GM18858 (cell line): Measurements from ENCODE around the gene DIP2C.
"Not testable (repeated sequence)": the region's sequence is repeated elsewhere in the genome, so short reads cannot be mapped to it uniquely, and the experiment has no call there.

Experiments used
- ATAC-seq: cut with Tn5 transposase; IDR thresholded peaks from one replicate; pipeline ENCODE4 v1.9.1; 2021; ENCODE audit not compliant: unreplicated experiment

The DIP2C gene

DNA sequence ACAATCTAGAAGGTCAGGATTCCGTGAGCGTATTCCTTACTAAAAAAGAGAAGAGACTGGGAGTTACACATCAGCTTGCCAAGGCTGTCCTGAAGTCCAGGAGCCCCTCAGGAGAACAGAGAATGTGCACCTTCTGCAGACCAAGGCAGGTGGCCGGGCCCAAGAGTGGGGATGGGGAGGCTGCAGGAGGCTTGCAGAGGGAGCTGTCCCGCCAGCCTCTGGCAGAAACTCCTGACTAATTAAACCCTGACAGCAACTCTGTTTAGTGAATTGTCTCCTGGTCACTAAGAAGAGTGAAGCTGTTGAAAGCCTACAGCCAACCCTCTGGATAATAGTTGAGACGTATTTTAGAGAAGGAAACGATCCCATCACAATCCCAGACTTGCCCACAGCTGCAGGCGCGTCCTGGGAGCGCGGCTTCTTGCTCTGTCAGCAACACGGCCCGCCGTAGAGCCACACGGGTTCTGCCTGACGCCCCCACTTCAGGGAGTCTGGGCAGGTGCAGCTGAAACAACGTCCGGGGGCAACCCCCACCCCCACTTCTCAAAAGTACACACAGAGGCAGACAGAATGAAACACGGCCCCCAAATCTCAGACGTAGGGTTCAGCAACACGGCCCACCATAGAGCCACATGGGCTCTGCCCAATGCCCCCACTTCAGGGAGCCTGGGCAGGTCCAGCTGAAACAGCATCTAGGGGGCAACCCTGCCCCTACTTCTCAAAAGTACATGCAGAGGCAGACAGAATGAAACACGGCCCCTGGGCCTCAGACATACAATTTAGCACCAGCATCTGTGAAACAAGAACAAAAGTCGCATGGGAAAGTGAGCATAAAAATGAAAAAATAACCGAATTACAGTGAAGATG lies 45.2 kb downstream of the DIP2C start:
- ATAC-seq = no peak

DNA sequence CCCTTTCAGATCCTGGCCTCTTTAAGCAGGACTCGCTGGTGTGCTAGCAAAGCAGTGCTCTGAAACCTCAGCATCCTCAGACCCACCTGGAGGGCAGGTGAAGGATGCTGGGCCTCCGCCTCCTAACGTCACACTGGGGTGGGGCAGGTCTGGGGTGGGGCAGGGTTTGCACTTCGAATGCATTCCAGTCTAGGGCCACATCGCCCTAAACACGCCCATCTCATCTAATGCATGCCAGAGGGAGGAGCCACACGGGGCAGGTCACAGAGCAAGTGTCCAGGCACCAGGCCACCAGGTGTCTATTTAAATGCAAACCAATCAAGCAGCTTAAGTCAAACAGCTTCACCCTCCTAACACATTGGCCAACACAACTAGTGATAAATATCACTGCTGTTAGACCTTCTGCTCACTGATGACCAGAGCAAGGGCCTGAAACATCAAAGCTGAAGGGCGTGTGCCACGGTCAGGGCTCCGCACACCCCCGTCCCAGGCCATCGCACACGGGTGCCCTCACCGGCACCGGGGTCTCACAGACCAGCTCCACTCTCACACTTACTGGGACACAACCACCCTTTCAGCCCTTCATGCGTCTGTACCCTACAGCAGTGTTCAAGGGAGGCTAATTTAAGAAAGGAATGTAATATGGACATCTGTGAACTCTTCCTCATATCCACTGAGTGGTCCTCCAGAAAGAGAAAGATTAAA lies 47.1 kb downstream of the DIP2C start:
- no peak for ATAC-seq

DNA sequence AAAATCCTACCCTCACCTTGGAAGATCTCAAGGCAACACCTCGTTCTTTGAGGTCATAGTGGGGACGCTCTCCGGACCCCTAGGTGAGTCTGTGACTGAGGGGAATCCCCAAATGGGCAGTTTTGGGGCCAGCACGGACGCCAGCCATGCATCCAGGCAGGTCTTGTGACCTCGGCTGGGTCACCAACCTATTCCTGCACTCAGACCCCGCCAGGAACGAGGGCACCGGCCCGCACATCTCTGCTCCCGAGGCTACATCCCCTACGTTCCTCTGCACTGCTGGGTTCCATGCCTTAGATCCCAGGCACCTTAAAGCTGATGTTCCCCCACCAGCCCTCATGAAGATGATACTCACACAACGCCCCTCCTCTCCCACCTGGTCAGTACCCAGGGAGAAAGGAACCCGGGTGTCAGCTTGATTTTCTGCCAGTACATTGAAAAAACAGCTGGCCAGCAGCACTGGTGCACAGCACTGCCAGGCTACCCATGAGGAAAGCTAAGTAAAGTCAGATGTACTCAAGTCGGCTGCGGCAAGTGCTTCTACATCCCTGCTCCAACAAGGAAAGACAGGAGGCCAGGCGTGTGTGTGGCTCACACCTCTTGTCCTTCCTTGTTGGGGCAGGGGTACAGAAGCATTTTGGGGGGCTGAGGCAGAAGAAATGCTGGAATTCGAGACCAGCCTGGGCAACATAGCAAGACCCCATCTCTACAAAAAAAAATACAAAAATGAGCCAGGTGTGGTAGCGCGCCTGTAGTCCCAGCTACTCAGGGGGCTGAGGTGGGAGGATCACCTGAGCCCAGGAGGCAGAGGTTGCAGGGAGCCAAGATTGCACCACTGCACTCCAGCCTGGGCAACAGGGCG lies 48.1 kb downstream of the DIP2C start:
- ATAC-seq = no peak

DNA sequence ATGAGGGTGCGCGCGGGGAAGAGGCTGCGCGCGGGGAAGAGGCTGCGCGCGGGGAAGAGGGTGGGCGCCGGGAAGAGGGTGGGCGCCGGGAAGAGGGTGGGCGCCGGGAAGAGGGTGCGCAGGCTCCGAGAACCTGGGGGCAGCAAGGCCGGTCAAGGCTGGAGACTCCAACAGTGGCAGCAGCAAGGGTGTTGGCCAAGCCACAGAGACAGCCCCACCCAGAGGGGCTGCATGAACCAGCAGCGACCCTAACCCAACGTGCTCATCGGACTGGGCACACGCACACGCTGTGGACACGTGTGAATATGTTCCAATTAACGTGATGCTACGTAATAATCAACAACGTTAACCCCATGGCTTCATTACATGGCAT lies 48.8 kb downstream of the DIP2C start:
- no peak for ATAC-seq

DNA sequence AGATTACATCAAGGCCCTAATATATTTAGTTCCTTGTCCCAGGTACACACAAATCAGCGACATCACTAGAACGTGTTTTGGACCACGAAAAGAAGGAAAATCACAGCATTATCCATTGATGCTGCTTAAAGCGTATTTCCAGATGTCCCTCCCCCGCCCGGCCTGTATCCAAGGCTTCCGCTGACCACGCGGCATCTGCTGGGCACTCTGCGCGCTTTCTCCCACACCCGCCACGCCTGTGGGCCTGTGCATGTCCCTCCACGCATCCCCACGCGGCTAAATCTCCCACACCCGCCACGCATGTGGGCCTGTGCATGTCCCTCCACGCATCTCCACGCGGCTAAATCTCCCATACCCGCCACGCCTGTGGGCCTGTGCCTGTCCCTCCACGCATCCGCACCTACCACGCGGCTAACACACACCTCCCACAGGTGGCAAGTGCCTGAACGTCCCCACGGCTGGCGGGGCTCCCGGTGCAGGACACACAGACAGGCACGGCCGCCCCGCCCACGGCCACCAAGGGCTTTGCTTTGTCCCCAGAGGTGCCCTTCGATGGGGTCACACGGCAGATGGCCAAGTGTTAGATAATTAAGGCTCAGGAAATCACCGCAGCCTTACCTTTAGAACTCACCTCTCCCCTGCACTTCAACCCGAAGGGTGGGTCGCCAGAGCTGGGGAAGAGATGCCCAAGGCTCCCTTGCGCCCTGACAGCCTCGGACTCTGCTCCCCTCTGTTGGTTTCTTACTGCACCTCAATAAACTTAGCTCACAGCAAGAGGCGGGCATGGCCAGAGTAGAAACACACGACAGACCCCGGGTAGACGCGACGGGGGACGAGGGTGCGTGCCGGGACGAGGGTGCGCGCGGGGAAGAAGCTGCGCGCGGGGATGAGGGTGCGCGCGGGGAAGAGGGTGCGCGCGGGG lies 49.5 kb downstream of the DIP2C start:
- ATAC-seq = no peak

DNA sequence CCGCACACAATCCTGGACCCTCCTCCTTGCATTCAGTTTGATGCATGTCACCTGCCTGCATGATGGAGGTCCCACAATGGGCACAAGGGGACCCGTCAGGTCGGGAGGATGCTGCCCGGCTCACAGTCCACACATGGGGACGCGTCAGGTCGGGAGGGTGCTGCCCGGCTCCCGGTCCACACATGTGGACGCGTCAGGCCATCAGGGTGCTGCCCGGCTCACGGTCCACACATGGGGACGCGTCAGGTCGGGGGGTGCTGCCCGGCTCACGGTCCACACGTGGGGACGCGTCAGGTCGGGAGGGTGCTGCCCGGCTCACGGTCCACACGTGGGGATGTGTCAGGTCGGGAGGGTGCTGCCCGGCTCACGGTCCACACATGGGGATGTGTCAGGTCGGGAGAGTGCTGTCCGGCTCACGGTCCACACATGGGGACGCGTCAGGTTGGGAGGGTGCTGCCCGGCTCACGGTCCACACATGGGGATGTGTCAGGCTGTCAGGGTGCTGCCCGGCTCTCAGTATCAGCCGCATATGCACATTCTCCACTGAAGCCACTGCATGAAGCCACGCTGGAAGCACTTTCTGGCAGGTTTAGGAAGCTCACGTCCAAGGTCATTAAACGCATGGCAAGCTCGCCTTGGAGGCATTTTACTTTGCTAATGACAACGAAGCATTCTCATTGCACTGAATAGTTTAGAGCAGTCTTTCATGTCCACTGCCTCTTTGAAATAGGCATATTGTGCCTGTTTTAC lies 50.3 kb downstream of the DIP2C start:
- no peak for ATAC-seq

DNA sequence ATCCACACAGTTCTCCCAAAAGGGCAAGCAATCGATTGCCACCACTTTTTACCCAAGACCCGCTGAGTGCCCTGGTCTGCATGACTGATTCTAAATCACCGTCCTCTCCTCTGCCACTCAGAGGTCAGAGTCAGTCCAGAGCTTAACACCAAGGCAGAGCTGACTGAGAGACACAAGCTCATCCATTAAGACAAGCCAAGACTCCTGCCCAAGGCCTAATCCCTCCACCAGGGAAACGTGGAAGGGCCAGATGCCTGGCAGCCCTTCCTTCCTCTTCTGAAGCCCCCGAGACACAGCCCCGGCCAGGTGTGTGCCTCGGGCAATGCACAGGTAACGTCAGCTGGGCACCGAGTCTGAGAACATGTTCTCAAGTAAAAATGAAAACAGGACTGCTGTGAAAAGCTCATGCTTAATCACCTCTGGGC lies 51.7 kb downstream of the DIP2C start:
- ATAC-seq = no peak

DNA sequence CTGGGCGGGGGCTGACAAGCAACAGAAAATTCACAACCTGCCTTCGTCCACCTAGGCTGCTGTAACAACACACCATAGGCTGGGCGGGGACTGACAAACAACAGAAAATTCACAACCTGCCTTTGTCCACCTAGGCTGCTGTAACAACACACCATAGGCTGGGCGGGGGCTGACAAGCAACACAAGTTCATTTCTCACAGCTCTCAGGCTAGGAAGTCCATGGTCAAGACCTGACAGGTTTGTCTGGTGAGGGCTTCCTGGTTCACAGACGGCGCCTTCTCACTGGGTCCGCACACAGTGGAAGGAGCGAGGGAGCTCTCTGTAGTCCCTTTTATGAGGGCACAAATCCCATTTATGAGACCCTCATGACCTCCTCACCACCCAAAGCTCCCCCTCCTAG lies 52.2 kb downstream of the DIP2C start:
- no peak for ATAC-seq

DNA sequence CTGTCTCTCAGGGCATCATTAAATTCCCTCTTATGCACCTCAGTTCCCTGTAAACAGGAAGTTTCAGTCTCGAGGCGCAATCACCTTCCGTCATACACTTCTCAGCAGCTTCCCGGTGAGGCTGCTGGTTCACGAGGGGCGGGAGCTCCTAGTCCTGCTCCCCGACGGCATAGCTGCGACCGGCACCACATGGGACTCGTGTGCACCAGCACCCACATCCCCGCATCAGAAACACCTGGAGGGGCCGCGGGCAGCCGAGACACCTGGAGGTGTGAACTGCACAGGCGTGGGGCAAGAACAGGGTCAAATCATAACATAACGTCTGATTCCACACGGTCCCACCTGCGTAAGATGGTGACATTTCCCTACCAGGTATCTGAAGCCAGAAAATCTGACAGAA lies 52.7 kb downstream of the DIP2C start:
- ATAC-seq = no peak

DNA sequence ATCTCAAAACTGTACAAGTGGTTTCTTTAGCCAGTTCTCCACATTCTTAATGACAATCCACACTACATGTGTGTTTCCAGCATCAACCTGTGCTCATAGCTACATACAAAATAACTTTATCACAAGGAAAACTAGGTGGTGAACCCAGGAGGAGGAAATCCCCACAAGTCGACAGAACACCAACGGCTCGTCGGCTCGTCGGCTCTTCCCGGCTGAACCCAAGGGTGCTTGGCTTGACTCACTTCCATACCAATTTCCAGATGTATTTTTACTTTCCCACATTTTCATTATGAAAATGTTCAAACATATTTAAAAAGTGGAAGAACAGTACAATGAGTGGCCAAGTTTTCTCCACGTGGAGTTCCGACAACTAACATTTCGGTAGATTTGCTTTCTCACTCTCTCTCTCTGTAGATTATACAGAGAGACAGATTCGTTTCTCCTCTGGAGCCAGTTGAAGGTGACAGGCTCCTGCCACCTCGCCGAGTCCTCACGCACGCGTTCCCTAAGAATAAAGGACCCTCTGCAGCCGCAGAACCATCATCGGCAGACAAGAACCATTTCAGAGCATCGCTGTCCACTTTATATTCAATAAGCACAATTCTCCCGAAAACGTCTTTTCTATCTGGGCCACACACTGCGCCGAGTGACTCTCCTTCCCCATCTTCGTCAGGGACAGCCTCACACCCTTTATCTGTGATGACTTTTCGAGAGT lies 53.3 kb downstream of the DIP2C start:
- no peak for ATAC-seq

DNA sequence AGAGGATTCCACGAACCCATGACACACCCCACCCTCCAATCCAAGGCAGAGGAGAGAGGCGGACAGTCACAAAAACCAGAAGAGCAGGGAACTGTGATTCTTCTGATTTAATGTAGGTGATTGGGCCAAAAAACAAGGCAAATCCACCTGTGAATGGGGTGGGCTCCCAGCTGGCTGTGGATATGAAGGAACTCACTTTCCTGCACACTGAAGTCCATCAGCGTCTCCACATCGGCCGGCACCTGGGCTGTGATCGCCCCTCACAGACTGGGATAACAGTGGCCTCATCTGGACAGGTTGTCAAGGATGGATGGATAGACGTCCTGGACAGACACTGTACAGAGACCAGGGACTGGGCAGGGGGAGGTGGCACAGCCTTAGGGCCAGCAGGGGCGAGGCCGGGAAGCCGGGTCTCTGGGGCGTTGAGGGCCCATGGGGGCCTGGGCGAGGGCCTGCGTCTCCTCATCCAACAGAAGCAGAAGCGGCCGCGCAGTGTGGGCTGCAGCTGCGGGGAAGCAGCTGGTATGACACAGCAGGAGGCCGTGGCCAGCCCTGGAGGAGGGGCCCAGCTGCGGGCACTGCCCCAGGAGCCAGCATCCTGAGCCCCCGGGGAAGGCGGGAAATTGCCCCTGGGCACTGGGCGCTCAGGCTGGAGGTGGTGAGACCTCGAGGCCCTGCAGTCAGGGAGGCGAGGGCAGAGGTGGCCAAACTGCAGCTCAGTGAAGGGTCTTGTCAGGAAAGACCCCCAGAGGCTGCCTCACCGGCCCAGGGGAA lies 54.2 kb downstream of the DIP2C start:
- ATAC-seq = no peak

DNA sequence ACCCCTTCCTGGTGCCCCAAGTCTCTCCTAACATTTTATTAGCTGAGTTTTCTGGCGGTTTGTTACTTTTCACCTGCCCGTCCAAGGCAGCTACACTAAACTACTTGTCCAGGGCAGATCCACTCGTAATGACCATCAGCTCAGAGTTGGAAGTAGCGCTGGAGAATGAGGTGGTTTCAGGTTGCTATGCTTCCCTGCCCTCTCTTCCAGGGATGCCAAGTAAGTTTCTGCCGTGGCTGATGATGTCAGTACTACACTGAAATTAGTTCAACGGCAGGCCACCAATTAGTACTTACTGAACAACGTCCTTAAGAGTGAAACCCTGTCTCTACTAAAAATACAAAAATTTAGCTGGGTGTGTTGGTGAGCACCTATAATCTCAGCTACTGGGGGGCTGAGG lies 55.2 kb downstream of the DIP2C start:
- no peak for ATAC-seq

DNA sequence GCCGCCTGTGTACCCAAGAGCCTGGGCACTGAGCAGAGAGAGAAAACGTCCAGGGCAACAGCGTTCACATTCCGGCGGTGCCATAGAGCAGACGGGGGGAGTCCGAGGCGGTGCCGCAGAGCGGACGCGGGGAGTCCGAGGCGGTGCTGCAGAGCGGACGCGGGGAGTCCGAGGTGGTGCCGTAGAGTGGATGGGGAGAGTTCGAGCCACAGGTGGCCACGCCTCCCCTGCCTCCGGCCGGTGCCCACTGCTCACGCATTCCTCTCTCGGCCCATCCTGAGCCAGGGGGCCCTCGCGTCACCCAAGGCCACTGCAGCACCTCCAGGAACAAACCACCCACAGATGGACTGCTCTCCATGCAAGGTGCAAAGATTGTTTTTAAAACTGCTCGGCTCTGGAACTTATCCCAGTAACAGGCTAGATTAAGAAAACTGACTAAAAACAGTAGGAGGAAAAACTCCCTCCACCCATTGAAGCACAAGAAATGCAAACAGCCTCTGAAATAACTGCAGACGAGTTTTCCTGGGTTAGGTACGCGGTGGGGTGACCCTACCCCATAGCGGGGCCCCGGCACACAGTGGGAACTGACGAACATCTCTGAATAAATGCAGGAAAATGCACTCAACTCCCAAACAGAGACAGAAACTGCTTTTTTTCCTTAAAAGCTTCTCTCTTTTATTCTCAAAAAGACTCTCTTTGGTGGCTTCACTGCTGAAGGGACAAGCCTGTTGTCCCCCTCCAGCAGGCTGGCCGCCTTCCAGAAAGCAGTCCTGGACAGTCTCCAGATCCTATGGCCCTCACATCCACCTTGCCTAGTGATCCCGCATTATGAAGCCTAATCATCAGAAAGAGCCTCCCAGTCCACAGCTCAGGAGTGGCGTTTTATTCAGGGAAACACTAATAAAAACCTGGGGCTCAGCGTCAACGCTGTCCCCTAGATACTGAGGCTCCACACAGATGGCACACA lies 55.9 kb downstream of the DIP2C start:
- no peak for ATAC-seq

DNA sequence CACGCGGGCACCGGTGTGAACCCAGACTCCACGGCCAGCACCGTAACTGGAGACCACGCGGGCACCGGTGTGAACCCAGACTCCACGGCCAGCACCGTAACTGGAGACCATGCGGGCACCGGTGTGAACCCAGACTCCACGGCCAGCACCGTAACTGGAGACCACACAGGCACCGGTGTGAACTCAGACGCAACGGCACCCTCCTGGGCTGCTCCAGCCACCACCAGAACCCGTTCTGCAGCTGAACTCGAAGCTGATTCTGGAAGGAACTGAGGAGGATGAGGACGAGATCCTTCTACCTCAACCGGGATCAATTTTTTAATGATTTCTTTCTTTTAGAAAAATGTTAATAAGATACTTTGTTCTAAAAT lies 56.7 kb downstream of the DIP2C start:
- ATAC-seq = not testable (repeated sequence)

DNA sequence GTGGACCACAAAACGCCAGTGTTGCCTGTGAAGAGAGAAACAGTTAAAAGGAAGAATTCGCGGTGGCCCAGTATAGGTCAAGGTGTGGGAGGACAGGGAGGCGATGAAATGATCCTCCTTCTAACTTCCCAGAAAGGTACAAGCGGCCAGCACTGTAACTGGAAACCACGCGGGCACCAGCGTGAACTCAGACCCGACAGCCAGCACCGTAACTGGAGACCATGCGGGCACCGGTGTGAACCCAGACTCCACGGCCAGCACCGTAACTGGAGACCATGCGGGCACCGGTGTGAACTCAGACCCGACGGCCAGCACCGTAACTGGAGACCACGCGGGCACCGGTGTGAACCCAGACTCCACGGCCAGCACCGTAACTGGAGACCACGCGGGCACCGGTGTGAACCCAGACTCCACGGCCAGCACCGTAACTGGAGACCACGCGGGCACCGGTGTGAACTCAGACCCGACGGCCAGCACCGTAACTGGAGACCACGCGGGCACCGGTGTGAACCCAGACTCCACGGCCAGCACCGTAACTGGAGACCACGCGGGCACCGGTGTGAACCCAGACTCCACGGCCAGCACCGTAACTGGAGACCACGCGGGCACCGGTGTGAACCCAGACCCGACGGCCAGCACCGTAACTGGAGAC lies 57.2 kb downstream of the DIP2C start:
- not testable (repeated sequence) for ATAC-seq

DNA sequence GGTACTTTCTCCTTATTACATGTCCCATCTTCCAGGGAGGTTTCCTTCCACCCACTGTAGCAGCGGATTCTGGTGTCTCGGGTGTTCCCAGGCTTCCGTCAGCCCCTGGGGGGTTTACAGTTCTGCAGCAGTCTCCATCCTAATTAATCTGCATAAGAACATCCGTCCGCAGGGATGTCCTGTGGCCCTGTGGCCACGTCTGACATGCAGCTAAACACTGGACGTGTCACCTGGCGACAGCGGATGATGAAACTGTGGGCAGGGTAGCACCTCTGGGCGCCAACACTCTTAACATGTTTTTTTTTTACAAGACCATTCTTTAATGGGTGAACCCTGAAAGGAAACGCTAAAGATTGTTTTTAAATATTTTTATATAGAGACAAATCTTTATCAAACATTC lies 58.2 kb downstream of the DIP2C start:
- ATAC-seq = no peak

DNA sequence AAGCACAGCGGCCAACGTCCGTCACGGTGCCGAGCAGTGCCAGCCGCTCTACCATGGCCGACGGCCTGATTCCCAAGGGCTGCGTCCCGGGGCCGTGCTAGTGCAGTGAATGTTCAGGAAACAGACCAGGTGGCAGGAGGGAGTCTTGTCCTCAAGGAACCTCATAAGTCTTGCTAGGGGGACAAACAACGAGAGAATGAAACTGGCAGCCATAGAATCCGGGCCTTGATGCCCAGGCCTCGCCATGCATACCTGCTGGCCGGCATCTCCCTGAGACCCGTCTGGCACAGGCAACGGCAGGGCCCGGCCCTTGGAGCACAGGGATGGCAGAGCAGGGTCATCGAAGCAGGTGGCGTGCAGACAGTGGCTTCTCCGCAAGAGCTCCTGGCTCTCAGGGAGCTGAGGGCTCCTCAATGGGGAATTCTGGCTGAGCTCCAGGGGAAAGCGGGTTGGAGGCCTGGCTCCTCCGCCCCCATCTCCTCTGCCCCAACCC lies 58.8 kb downstream of the DIP2C start:
- ATAC-seq = no peak
